Stimulated activated naive CD8-positive, alpha-beta T cell treated with anti-CD3 and anti-CD28 coated beads, Interleukin-15, Interleukin-2, amounts not matched to agents 100 ng/mL and 50 ng/mL, for 24 hours (primary cell): ENCODE measurements around the gene GFER.
"Not testable (repeated sequence)": the region's sequence is repeated elsewhere in the genome, so short reads cannot be mapped to it uniquely, and the experiment has no call there.

Experiments used
- H3K27ac Mint-ChIP-seq: one replicate; pipeline ENCODE4 v1.8.0; 2021; ENCODE audit warnings: mild to moderate bottlenecking, mixed read lengths
- H3K27me3 Mint-ChIP-seq: one replicate; pipeline ENCODE4 v1.8.0; 2021; ENCODE audit warnings: mixed read lengths
- H3K36me3 Mint-ChIP-seq: one replicate; pipeline ENCODE4 v1.8.0; 2021; ENCODE audit warnings: low read depth, mixed read lengths
- H3K4me1 Mint-ChIP-seq: one replicate; pipeline ENCODE4 v1.8.0; 2021; ENCODE audit warnings: low read depth, mixed read lengths
- H3K4me3 Mint-ChIP-seq: one replicate; pipeline ENCODE4 v1.8.0; 2021; ENCODE audit warnings: mild to moderate bottlenecking, mixed read lengths
- H3K9me3 Mint-ChIP-seq: one replicate; pipeline ENCODE4 v1.8.0; 2021; ENCODE audit warnings: mixed read lengths

Gene GFER

DNA sequence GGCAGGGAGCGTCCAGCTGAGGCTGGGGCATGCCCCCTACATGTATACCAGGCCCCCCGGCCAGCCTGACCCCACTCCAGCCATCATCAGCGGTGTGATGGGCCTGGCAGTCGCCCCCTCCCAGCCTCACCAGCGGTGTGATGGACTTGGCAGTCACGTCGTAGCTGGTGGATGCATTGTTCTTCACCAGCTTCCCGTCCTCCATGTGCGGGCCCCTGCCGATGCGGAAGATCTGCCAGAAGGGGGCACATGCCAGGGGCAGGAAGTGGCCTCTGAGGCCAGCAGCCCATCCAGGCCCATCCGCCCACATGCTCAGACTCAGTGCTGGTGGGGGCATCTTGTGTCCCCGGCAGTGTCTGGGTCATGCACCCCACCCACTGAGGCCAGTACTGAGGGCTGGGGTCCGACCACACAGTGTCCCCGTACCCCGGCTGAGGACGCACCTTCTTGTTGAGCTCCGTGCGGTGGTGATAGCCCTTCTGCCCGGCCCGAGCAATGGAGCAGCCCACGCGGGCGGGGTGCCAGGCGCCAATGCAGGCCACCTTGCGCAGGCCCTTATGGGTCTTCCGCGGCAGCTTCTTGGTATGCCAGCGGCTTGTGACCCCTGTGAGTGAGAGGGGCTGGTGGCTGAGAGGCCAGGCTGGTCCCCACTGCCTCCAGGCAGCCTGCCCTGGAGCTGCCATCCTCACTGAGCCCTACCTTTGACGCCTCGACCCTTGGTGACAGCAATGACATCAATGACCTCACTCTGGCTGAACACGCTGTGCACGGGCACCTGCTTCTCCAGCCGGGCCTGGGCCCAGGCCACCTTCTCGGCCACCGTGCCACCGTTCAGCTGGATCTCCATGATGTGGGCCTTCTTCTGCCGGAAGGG lies 37.3 kb upstream of the GFER start:
- Mint-ChIP-seq H3K36me3 (no peaks in the 10 kb centered on the region), H3K27me3 (no peaks in the 10 kb centered on the region), H3K4me1 (peaks cover 19% of the 10 kb centered on the region), H3K27ac (peak overlapping the region; percentile 0), H3K4me3 (no peak overlapping the region), H3K9me3 (no peaks in the 10 kb centered on the region)

DNA sequence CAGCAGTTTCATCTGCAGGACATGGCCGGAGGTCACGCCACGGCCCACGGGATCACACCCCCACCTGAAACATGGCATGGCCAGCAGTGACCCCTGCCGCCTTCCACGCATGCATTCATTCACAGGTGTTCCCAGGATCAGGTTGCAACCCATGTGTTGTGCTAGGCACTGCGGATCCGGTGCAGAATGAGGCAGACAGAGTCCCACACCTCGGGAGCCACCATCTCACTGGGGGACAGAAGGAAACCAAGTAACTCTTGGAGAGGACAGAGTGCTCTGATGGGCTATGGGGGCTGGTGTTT lies 36.7 kb upstream of the GFER start:
- H3K27me3 Mint-ChIP-seq, result no peaks in the 10 kb centered on the region
- H3K27ac Mint-ChIP-seq, result peak overlapping the region; percentile 0
- no peaks in the 10 kb centered on the region for H3K9me3 Mint-ChIP-seq
- H3K4me1 Mint-ChIP-seq, result peaks cover 13% of the 10 kb centered on the region
- H3K36me3 Mint-ChIP-seq, result no peaks in the 10 kb centered on the region
- H3K4me3 Mint-ChIP-seq, result no peak overlapping the region

DNA sequence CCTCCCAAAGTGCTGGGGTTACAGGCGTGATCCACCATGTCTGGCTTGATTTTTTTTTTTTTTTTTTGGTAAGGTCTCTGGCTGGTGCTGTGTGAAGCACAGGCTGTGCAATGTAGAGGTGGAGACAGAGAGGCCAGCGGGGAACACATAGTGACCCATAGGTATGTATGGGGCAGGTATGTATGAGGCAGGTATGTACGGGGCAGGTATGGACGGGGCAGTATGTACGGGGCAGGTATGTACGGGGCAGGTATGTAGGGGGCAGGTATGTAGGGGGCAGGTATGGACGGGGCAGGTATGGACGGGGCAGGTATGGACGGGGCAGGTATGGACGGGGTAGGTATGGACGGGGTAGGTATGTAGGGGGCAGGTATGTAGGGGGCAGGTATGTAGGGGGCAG lies 34.5 kb upstream of the GFER start:
- no peak overlapping the region for H3K4me3 Mint-ChIP-seq
- no peaks in the 10 kb centered on the region for H3K27me3 Mint-ChIP-seq
- no peak overlapping the region for H3K27ac Mint-ChIP-seq
- H3K9me3 Mint-ChIP-seq, result no peaks in the 10 kb centered on the region
- H3K4me1 Mint-ChIP-seq, result peaks cover 5% of the 10 kb centered on the region
- H3K36me3 Mint-ChIP-seq, result no peaks in the 10 kb centered on the region

DNA sequence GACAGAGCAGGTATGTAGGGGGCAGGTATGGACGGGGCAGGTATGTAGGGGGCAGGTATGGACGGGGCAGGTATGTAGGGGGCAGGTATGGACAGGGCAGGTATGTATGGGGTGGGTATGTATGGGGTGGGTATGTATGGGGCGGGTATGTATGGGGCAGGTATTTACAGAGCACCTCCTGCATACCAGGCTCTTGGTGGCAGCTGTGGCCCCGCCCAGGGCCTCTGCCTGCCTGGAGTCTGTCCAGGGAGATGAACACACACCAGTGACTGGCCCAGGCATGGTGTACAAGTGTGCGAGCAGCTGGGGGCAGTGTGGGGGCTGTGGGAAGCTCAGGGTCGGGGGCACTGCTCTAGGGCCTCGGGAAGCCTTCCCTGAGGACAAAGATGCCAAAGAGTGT lies 33.9 kb upstream of the GFER start:
- H3K27ac Mint-ChIP-seq, result no peak overlapping the region
- H3K27me3 Mint-ChIP-seq, result no peaks in the 10 kb centered on the region
- H3K9me3 Mint-ChIP-seq, result no peaks in the 10 kb centered on the region
- no peaks in the 10 kb centered on the region for H3K36me3 Mint-ChIP-seq
- peaks cover 4% of the 10 kb centered on the region for H3K4me1 Mint-ChIP-seq
- no peak overlapping the region for H3K4me3 Mint-ChIP-seq

DNA sequence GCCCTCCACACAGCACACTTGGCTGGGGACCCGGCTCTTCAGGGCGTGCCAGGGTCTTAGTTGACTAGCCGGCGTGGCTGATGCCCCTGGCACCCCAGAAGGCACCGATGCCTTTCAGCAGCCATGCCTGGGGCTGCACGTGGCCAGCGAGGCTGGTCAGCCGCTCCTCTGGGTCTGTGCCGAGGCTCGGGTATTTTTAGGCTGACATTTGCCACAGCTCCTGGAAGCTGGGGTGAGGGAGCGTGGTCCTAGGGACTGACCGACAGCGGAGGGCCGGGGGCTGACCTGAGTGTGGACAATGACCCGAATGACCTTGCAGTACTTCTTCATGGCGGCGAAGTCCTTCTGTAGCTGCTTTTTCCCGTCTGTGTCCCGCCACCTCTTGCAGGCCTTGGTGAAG lies 33.4 kb upstream of the GFER start:
- Mint-ChIP-seq H3K27ac (no peak overlapping the region), H3K9me3 (no peaks in the 10 kb centered on the region), H3K36me3 (no peaks in the 10 kb centered on the region), H3K4me1 (peaks cover 4% of the 10 kb centered on the region), H3K27me3 (no peaks in the 10 kb centered on the region), H3K4me3 (no peak overlapping the region)

DNA sequence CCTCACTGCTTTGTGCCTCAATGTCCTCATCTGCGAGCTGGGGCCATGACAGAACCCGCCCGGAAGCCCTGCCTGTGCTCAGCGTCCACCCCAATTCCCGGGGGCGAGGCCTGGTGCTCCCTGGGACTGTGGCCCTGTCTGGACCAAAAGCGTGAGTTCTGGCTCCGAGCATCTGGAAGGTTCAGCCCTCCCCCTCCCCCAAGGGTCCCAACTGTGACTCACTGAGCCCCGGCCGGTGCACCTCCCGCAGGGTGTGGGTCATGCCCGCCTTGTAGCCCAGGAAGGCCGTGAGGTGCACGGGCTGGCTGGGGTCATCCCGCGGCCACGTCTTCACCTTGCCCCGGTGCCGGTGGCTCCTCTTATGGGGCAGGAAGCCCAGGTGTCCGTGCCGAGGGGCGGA lies 30.3 kb upstream of the GFER start:
- no peaks in the 10 kb centered on the region for H3K36me3 Mint-ChIP-seq
- no peaks in the 10 kb centered on the region for H3K9me3 Mint-ChIP-seq
- no peak overlapping the region for H3K27ac Mint-ChIP-seq
- H3K27me3 Mint-ChIP-seq, result no peaks in the 10 kb centered on the region
- peaks cover 4% of the 10 kb centered on the region for H3K4me1 Mint-ChIP-seq
- no peak overlapping the region for H3K4me3 Mint-ChIP-seq

DNA sequence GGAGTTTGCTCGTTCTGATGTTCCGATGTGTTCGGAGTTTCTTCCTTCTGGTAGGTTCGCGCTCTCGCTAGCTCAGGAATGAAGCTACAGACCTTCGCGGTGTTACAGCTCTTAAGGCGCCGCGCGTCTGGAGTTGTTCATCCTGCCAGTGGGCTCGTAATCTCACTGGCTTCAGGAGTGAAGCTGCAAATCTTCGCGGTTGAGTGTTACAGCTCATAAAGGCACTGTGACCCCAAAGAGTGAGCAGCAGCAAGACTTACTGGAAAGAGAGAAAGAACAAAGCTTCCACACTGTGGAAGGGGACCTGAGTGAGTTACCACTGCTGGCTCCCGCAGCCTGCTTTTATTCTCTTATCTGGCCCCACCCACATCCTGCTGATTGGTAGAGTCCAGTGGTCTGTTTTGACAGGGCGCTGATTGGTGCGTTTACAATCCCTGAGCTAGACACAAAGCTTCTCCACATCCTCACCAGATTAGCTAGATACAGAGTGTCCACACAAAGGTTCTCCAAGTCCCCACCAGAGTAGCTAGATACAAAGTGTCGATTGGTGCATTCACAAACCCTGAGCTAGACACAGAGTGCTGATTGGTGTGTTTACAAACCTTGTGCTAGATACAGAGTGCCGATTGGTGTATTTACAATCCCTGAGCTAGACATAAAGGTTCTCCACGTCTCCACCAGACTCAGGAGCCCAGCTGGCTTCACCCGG lies 26.4 kb upstream of the GFER start:
- peaks cover 20% of the 10 kb centered on the region for H3K36me3 Mint-ChIP-seq
- H3K4me1 Mint-ChIP-seq, result peaks cover 29% of the 10 kb centered on the region
- not testable (repeated sequence) for H3K9me3 Mint-ChIP-seq, H3K27ac Mint-ChIP-seq, H3K27me3 Mint-ChIP-seq, H3K4me3 Mint-ChIP-seq

DNA sequence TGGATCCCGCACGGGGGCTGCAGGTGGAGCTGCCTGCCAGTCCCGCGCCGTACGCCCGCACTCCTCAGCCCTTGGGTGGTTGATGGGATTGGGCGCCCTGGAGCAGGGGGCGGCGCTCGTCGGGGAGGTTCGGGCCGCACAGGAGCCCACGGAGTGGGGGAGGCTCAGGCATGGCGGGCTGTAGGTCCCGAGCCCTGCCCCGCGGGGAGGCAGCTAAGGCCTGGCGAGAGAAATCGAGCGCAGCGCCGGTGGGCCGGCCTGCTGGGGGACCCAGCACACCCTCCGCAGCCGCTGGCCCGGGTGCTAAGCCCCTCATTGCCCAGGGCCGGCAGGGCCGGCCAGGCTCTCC lies 25.9 kb upstream of the GFER start:
- H3K27ac Mint-ChIP-seq, H3K9me3 Mint-ChIP-seq, H3K27me3 Mint-ChIP-seq, H3K4me3 Mint-ChIP-seq: not testable (repeated sequence)
- Mint-ChIP-seq H3K36me3 (peaks cover 25% of the 10 kb centered on the region), H3K4me1 (peaks cover 33% of the 10 kb centered on the region)

DNA sequence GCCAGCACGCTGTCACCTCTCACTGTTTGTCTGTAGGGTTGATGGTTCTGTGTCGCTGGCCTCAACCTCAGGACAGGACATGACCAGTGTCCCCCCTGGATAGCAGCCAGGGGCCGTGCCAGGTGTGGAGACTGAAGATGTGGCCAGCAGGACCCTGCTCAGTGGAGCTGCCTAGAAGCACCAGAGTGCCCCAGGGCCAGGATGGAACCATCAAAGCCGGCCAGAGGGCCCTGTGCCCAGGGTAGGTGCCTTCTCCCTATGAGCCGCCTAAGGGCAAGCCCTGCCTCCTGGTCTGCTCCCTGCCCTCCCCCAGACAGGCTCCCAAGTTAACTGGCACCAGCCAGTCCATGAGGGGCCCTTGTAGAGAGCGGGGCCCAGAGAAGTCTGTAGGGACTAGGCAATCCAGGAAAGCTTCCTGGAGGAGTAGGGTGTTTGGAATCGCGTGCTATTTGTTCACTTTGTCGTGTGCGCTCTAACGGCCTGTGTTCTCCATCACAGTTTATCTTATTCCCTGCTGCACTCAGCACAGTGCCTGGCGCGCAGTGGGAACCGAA lies 25.2 kb upstream of the GFER start:
- Mint-ChIP-seq H3K4me1 (peaks cover 40% of the 10 kb centered on the region), H3K9me3 (no peaks in the 10 kb centered on the region), H3K36me3 (peaks cover 32% of the 10 kb centered on the region), H3K27ac (peak overlapping the region; percentile 91), H3K4me3 (peak overlapping the region; percentile 98), H3K27me3 (no peaks in the 10 kb centered on the region)

DNA sequence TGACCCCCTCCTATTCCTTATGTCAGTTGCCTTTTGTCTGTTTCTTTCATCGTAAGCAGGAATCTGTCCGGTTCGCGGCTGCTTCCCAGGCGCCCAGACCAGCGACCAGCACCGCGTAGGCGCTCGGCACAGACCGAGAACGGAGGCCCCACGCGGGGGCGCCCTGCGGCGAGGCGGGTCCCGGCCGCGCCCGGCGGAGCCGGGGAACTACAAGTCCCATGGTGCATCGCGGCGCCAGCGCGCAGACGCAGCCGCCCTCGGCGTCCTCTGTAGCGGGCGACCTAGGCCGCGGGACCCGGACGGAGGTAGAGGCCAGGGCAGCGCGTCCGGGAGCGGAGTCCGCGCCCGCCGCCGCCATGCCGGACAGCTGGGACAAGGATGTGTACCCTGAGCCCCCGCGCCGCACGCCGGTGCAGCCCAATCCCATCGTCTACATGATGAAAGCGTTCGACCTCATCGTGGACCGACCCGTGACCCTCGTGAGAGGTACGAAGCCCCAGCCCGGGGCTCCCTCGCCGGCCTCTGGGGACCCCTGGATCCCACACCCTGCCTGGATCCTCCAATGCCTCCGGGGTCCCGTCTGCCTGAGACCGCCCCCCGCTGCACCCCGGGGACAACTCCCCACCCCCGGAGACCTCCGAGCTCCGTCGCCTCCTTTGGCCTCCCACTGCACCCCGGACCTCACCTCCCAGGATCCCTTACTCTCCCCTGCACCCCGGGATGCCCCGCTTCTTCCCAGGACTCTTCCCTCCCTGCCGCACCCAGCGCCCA lies 24.5 kb upstream of the GFER start, which contains the start of gene NDUFB10:
Gene NDUFB10, plus strand, starts transcription at position 270 of the 771 bp plus-strand sequence. Its CDS starts 87 bp downstream, at position 357.
- Mint-ChIP-seq H3K9me3 (no peaks in the 10 kb centered on the region), H3K36me3 (peaks cover 37% of the 10 kb centered on the region), H3K27ac (peak within 1 kb of the TSS; percentile 91), H3K4me3 (peak within 1 kb of the TSS; percentile 98), H3K4me1 (peaks cover 43% of the 10 kb centered on the region), H3K27me3 (no peaks in the 10 kb centered on the region)

DNA sequence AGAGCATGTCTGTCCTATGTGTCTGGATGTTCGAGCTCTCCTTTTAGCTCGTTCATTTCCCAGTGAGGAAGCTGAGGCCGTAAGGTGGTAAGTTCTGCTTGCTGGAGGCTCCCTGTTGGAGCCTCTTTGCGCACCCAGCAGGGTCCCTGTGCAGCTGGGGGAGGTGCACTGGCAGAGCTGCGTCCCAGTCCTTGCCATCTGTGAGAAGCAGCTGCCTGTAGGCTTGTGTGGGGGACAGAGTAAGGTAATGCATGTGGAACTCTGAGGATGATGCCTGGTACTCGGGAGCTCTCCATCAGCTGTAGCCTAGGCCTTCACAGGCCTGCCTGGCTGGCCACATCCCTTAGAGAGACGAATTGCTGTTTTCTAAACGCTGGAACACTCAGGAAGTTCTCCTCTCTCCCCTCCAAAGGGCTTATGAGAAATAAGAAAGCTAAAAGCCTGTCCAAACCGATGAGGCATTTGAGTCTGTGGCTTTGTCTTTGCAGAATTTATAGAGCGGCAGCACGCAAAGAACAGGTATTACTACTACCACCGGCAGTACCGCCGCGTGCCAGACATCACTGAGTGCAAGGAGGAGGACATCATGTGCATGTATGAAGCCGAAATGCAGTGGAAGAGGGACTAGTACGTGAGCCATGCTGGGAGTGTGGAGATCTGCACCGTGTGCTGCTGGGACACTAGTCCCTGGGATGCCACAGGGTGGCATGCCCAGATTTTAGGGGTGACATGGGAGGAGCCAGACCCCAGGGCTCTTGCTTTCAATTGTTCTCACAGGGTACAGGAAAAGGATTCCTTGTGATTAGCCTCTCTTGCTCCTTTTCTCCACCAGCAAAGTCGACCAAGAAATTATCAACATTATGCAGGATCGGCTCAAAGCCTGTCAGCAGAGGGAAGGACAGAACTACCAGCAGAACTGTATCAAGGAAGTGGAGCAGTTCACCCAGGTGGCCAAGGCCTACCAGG lies 23.0 kb upstream of the GFER start:
- Mint-ChIP-seq H3K9me3 (no peaks in the 10 kb centered on the region), H3K4me1 (peaks cover 49% of the 10 kb centered on the region), H3K36me3 (peaks cover 44% of the 10 kb centered on the region), H3K27ac (peak overlapping the region; percentile 91), H3K27me3 (no peaks in the 10 kb centered on the region), H3K4me3 (peak overlapping the region; percentile 98)

DNA sequence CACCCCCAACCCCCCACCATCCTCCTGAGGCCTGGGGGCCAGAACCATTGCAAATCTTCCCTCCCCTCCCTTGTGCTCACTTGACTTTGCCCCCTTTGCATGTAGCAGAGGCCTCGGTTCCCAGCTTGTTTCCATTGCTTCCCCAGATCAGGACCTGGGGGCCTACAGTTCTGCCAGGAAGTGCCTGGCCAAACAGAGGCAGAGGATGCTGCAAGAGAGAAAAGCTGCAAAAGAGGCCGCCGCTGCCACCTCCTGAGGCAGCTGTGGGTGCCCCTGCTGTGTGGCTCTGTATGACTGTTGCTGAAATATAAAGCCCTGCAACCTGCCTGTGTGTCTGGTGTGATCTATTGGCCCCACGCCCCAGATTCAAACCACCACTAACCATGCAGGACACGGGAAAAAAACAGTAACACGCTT lies 22.3 kb upstream of the GFER start:
- H3K4me1 Mint-ChIP-seq, result peaks cover 49% of the 10 kb centered on the region

DNA sequence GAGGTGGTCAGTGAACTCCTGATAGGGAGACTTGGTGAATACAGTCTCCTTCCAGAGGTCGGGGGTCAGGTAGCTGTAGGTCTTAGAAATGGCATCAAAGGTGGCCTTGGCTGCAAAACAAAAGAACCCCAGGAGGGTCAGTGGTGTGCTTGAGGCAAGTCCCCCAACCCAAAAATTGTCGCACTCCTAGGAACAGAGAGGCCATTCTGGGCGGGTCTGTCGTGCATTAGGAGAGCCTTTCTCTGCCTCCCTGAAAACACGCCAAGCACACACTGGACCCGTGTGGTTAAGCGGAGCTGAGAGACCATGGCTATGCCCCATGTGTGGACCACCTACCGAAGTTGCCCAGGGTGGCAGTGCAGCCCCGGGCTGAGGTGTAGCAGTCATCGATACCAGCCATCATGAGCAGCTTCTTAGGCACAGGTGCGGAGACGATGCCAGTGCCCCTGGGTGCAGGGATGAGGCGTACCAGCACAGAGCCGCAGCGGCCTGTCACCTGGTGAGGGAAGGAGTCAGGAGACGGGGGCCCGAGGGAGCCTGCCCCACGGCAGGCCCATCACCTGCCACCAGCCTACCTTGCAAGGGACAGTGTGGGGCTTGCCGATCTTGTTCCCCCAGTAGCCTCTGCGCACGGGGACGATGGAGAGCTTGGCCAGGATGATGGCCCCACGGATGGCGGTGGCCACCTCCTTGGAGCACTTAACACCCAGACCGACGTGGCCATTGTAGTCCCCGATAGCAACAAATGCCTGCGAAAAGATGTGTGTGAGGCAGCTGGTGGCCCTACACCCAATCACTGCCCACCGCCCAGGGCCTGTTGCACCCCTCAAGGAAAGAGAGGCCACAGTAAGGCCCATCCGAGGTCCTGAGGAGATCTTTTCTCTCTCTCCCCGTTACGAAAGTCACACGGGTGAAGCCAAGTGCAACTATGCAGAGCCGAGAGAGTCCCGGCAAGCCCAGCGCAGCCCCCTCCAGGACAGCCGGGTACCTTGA lies 21.5 kb upstream of the GFER start:
- peak overlapping the region; percentile 98 for H3K27ac Mint-ChIP-seq
- not testable (repeated sequence) for H3K27me3 Mint-ChIP-seq, H3K9me3 Mint-ChIP-seq
- H3K4me1 Mint-ChIP-seq, result peaks cover 49% of the 10 kb centered on the region
- peaks cover 48% of the 10 kb centered on the region for H3K36me3 Mint-ChIP-seq
- H3K4me3 Mint-ChIP-seq, result peak overlapping the region; percentile 98

More for the DNA sequence above, 22.3 kb upstream of the GFER start:
- H3K4me3 Mint-ChIP-seq, result peak overlapping the region; percentile 98
- no peaks in the 10 kb centered on the region for H3K27me3 Mint-ChIP-seq
- H3K36me3 Mint-ChIP-seq, result peaks cover 45% of the 10 kb centered on the region
- H3K27ac Mint-ChIP-seq, result peak overlapping the region; percentile 98
- no peaks in the 10 kb centered on the region for H3K9me3 Mint-ChIP-seq
